HG02852 (cell line): ENCODE results near the gene CPHXL.

ENCODE experiments used
- ATAC-seq: cut with Tn5 transposase; IDR thresholded peaks from one replicate; pipeline ENCODE4 v1.9.1; 2021; ENCODE audit warnings: mild to moderate bottlenecking, moderate library complexity; ENCODE audit not compliant: unreplicated experiment

CPHXL gene

GRCh38 chr16:75726390-75726789 is at the start of gene CPHXL:
Gene CPHXL, minus strand, starts transcription at chr16:75726490. Its CDS starts 48 bp downstream, at chr16:75726442.
- no peak for ATAC-seq

GRCh38 chr16:75774197-75774596 is 47.9 kb upstream of the CPHXL start:
- no peak for ATAC-seq

GRCh38 chr16:75770051-75770450 is 43.8 kb upstream of the CPHXL start:
- no peak for ATAC-seq

GRCh38 chr16:75764154-75764768 is 38.0 kb upstream of the CPHXL start:
- peak; percentile 88 for ATAC-seq

- no peak for ATAC-seq
These were observed 36.9 kb upstream of the CPHXL start for GRCh38 chr16:75763204-75763603.

GRCh38 chr16:75762746-75763145 is 36.5 kb upstream of the CPHXL start:
- ATAC-seq = no peak

GRCh38 chr16:75761108-75761507 is 34.8 kb upstream of the CPHXL start:
- ATAC-seq = peak; percentile 39

GRCh38 chr16:75760018-75760519 is 33.8 kb upstream of the CPHXL start:
- ATAC-seq = no peak

- ATAC-seq = peak; percentile 39
These were observed 31.9 kb upstream of the CPHXL start for GRCh38 chr16:75758215-75758614.

- ATAC-seq = no peak
These were observed 27.9 kb upstream of the CPHXL start for GRCh38 chr16:75754141-75754540.

- ATAC-seq = no peak
These were observed 24.2 kb upstream of the CPHXL start for GRCh38 chr16:75750528-75750927.

GRCh38 chr16:75746359-75746758 is 20.1 kb upstream of the CPHXL start:
- no peak for ATAC-seq

GRCh38 chr16:75745823-75746222 is 19.5 kb upstream of the CPHXL start:
- ATAC-seq = peak; percentile 82

- peak; percentile 46 for ATAC-seq
These were observed 19.0 kb upstream of the CPHXL start for GRCh38 chr16:75745242-75745641.

- no peak for ATAC-seq
These were observed 16.2 kb upstream of the CPHXL start for GRCh38 chr16:75742424-75743047.

- ATAC-seq = no peak
These were observed 7.3 kb upstream of the CPHXL start for GRCh38 chr16:75733305-75734211.

GRCh38 chr16:75732871-75733270 is 6.6 kb upstream of the CPHXL start:
- ATAC-seq = no peak

GRCh38 chr16:75727221-75727620 is 931 bp upstream of the CPHXL start:
- ATAC-seq = no peak

GRCh38 chr16:75718452-75718851 is 7.8 kb downstream of the CPHXL start:
- ATAC-seq = no peak

GRCh38 chr16:75714661-75715060 is 11.6 kb downstream of the CPHXL start:
- no peak for ATAC-seq

- ATAC-seq = no peak
These were observed 15.9 kb downstream of the CPHXL start for GRCh38 chr16:75710344-75710743.

- no peak for ATAC-seq
These were observed 23.0 kb downstream of the CPHXL start for GRCh38 chr16:75703306-75703705.
